ENCODE measurements around the gene ZZZ3.
A peak's percentile ranks its signal among the peaks of the same experiment; 100 is the strongest.

Gene ZZZ3

DNA sequence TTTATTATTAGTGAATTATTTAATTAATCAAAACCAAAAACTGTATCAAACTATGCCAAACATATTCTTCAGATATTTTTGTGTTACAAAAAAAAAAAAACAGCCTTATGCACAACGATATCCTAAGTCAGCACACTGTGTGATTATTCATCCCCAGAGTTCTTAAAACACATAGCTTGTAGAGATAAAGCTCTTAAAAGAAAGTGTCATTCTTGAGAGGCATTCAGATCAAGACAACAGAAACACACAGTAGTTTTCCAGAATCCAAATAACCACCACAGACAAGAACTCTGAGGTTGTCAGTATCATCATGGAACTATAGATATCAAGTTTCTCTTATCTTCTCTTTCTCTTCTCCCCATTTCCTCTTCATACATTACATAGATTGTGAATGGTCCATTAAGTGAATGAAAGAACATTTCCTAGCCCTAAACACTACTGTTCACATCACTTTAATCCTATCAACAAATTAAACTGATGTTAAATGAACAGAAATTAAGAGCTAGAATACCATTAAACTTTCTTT is 13.5 kb downstream of the ZZZ3 start (continued):
- no peak for TF ChIP-seq PATZ1 (CRISPR knock-in tag; IDR thresholded peaks at IDR 0.05; ENCODE audit: borderline replicate concordance)
- no peak for TF ChIP-seq RARB (CRISPR knock-in tag; IDR thresholded peaks at IDR 0.05)
- TF ChIP-seq OSR1 (CRISPR knock-in tag; IDR thresholded peaks at IDR 0.05): no peak
- no peak for TF ChIP-seq CSRNP3 (CRISPR knock-in tag; IDR thresholded peaks at IDR 0.05)
- TF ChIP-seq, protein P1, sequence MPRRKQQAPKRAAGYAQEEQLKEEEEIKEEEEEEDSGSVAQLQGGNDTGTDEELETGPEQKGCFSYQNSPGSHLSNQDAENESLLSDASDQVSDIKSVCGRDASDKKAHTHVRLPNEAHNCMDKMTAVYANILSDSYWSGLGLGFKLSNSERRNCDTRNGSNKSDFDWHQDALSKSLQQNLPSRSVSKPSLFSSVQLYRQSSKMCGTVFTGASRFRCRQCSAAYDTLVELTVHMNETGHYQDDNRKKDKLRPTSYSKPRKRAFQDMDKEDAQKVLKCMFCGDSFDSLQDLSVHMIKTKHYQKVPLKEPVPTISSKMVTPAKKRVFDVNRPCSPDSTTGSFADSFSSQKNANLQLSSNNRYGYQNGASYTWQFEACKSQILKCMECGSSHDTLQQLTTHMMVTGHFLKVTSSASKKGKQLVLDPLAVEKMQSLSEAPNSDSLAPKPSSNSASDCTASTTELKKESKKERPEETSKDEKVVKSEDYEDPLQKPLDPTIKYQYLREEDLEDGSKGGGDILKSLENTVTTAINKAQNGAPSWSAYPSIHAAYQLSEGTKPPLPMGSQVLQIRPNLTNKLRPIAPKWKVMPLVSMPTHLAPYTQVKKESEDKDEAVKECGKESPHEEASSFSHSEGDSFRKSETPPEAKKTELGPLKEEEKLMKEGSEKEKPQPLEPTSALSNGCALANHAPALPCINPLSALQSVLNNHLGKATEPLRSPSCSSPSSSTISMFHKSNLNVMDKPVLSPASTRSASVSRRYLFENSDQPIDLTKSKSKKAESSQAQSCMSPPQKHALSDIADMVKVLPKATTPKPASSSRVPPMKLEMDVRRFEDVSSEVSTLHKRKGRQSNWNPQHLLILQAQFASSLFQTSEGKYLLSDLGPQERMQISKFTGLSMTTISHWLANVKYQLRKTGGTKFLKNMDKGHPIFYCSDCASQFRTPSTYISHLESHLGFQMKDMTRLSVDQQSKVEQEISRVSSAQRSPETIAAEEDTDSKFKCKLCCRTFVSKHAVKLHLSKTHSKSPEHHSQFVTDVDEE (CRISPR knock-in tag; IDR thresholded peaks at IDR 0.05): no peak
- TF ChIP-seq PPARA (CRISPR knock-in tag; IDR thresholded peaks at IDR 0.05; ENCODE audit: borderline replicate concordance): no peak
- TF ChIP-seq GLIS3 (CRISPR knock-in tag; IDR thresholded peaks at IDR 0.05): no peak
- TF ChIP-seq ARNTL (CRISPR knock-in tag; IDR thresholded peaks at IDR 0.05; ENCODE audit: borderline replicate concordance, low read depth): no peak

DNA sequence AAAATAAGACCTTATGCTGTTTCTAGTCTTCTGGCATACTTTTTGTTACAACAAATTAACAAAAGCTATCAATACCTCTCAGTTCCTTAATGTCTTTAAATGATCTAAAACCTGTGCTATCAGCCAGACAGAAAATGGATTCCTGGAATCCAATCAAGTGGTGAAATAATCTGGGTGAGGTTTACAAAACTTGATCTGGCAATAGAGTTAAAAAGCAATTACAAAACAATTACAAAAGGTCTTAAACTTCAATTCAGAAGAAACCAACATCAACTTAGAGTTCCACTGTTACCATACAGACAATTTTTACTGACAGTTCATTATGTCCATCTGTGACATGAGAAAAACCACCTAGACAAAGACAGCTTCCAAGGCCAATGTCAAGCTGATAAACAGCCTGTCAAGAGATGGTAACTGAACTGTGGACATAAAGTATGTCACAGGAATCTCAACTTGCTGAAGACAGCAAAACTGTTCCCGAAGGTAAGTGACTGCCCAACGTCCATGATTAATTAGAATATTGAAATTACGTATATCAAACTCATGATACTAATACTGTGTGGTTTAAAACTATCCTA is 17.4 kb downstream of the ZZZ3 start:
- no peak for TF ChIP-seq ZFP3 (CRISPR knock-in tag; IDR thresholded peaks at IDR 0.05)
- no peak for TF ChIP-seq TOX (CRISPR knock-in tag; IDR thresholded peaks at IDR 0.05; ENCODE audit: borderline replicate concordance)
- TF ChIP-seq, protein P2, sequence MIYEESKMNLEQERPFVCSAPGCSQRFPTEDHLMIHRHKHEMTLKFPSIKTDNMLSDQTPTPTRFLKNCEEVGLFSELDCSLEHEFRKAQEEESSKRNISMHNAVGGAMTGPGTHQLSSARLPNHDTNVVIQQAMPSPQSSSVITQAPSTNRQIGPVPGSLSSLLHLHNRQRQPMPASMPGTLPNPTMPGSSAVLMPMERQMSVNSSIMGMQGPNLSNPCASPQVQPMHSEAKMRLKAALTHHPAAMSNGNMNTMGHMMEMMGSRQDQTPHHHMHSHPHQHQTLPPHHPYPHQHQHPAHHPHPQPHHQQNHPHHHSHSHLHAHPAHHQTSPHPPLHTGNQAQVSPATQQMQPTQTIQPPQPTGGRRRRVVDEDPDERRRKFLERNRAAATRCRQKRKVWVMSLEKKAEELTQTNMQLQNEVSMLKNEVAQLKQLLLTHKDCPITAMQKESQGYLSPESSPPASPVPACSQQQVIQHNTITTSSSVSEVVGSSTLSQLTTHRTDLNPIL (CRISPR knock-in tag; IDR thresholded peaks at IDR 0.05; ENCODE audit: low read depth): no peak
- TF ChIP-seq BACH2 (CRISPR knock-in tag; IDR thresholded peaks at IDR 0.05; ENCODE audit: borderline replicate concordance): no peak
- 0 out of 2 replicates have a peak, but pooled peaks have one; percentile 13 for TF ChIP-seq ISL1 (CRISPR knock-in tag; IDR thresholded peaks at IDR 0.05)
- TF ChIP-seq ZFP30 (CRISPR knock-in tag; IDR thresholded peaks at IDR 0.05): no peak
- no peak for ATAC-seq

- ATAC-seq: no peak
- TF ChIP-seq ISL1 (CRISPR knock-in tag; IDR thresholded peaks at IDR 0.05): 0 out of 2 replicates have a peak, but pooled peaks have one; percentile 31
- TF ChIP-seq PPARA (CRISPR knock-in tag; IDR thresholded peaks at IDR 0.05; ENCODE audit: borderline replicate concordance): no peak
Measured at GRCh38 chr1:77661696-77662095, 20.8 kb downstream of the ZZZ3 start.

GRCh38 chr1:77659879-77660593 is 22.4 kb downstream of the ZZZ3 start:
- no peak for ATAC-seq
- TF ChIP-seq OSR1 (CRISPR knock-in tag; IDR thresholded peaks at IDR 0.05) (no peak), ZFP3 (CRISPR knock-in tag; IDR thresholded peaks at IDR 0.05) (no peak), PPARA (CRISPR knock-in tag; IDR thresholded peaks at IDR 0.05; ENCODE audit: borderline replicate concordance) (no peak), ESRRG (CRISPR knock-in tag; IDR thresholded peaks at IDR 0.05) (no peak), TCF4 (CRISPR knock-in tag; IDR thresholded peaks at IDR 0.05; ENCODE audit: borderline replicate concordance) (no peak), GLIS3 (CRISPR knock-in tag; IDR thresholded peaks at IDR 0.05) (no peak), ISL1 (CRISPR knock-in tag; IDR thresholded peaks at IDR 0.05) (no peak), ZFP30 (CRISPR knock-in tag; IDR thresholded peaks at IDR 0.05) (no peak), CSDC2 (CRISPR knock-in tag; IDR thresholded peaks at IDR 0.05) (no peak)

DNA sequence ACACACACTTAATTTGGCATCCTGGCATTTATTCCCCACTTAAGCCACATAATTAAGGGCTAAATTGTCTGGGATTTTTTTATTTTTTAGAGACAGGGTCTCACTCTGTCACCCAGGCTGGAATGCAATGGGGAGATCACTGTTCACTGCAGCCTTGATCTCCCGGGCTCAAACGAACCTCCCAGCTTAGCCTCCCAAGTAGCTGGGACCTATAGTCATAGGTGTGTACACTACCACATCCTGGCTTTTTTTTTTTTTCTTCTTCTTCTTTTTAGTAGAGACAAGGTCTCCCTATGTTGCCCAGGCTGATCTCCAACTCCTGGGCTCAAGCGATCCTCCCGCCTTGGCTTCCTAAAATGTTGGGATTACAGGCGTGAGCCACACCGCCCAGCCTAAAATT is 24.2 kb downstream of the ZZZ3 start:
- TF ChIP-seq BACH2 (CRISPR knock-in tag; IDR thresholded peaks at IDR 0.05; ENCODE audit: borderline replicate concordance) (no peak), ZNF8 (CRISPR knock-in tag; IDR thresholded peaks at IDR 0.05) (no peak), PPARA (CRISPR knock-in tag; IDR thresholded peaks at IDR 0.05; ENCODE audit: borderline replicate concordance) (no peak), ZFP3 (CRISPR knock-in tag; IDR thresholded peaks at IDR 0.05) (no peak), TCF4 (CRISPR knock-in tag; IDR thresholded peaks at IDR 0.05; ENCODE audit: borderline replicate concordance) (no peak), CSDC2 (CRISPR knock-in tag; IDR thresholded peaks at IDR 0.05) (no peak)
- ATAC-seq: no peak

All from SK-N-SH treated with all-trans-retinoic acid at 6 μM for 48 hours (cell line).